Measurements from ENCODE around the gene ASB16.

GRCh38 chr17:44216694-44217093 lies 46.2 kb downstream of the ASB16 start:
- TF ChIP-seq, protein P1, sequence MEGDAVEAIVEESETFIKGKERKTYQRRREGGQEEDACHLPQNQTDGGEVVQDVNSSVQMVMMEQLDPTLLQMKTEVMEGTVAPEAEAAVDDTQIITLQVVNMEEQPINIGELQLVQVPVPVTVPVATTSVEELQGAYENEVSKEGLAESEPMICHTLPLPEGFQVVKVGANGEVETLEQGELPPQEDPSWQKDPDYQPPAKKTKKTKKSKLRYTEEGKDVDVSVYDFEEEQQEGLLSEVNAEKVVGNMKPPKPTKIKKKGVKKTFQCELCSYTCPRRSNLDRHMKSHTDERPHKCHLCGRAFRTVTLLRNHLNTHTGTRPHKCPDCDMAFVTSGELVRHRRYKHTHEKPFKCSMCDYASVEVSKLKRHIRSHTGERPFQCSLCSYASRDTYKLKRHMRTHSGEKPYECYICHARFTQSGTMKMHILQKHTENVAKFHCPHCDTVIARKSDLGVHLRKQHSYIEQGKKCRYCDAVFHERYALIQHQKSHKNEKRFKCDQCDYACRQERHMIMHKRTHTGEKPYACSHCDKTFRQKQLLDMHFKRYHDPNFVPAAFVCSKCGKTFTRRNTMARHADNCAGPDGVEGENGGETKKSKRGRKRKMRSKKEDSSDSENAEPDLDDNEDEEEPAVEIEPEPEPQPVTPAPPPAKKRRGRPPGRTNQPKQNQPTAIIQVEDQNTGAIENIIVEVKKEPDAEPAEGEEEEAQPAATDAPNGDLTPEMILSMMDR (IDR thresholded peaks at IDR 0.05; ENCODE audit: low read depth, low read length, poor library complexity, severe bottlenecking) = no peak
- TF ChIP-seq EZH2phosphoT487 (IDR thresholded peaks at IDR 0.05; ENCODE audit: borderline replicate concordance, low read length) = no peak
